Measurements from ENCODE around the gene PODXL2.

PODXL2 gene

GRCh38 chr3:127685708-127686511 lies 56.9 kb downstream of the PODXL2 start:
- TF ChIP-seq POLR2A (IDR thresholded peaks at IDR 0.05; ENCODE audit: low read depth, low read length): no peak
- no peak for DNase-seq (ENCODE audit: insufficient read length, low spot score)
- FAIRE-seq: no peak

DNA sequence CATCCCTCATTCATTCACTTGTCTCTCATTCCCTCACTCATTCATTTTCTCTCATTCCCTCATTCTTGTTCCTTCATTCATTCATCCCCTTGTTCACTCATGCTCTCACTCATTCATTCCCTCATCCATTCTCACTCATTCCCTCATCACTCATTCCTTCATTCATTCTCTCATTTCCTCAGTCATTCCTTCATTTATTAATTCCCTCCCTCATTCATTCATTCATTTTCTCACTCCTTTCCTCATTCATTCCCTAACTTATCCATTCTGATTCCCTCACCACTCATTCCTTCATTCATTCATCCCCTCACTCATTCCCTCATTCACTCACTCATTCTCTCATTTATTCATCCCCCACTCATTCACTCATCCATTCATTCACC lies 57.5 kb downstream of the PODXL2 start:
- DNase-seq (ENCODE audit: insufficient read length, low spot score) (no peak), FAIRE-seq (no peak)
- TF ChIP-seq POLR2A (IDR thresholded peaks at IDR 0.05; ENCODE audit: low read depth, low read length): no peak

DNA sequence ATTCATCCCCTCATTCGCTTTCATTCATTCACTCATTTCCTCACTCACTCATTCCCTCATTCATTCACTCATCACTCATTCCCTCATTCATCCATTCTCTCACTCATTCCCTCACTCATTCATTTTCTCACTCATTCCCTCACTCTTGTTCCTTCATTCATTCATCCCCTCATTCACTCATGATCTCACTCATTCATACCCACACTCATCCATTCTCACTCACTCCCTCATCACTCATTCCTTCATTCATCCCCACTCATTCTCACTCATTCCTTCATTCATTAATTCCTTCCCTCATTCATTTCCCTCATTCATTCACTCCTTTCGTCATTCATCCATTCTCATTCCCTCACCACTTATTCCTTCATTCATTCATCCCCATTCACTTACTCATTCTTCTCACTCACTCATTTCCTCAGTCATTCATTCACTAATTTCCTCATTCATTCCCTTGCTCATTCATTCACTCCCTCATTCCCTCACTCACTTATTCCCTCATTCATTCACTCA lies 58.3 kb downstream of the PODXL2 start:
- FAIRE-seq (no peak), DNase-seq (ENCODE audit: insufficient read length, low spot score) (no peak)
- TF ChIP-seq POLR2A (IDR thresholded peaks at IDR 0.05; ENCODE audit: low read depth, low read length): no peak

- TF ChIP-seq POLR2A (IDR thresholded peaks at IDR 0.05; ENCODE audit: low read depth, low read length): no peak
- no peak for FAIRE-seq
- no peak for DNase-seq (ENCODE audit: insufficient read length, low spot score)
Measured at GRCh38 chr3:127688022-127688415, 59.0 kb downstream of the PODXL2 start.

DNA sequence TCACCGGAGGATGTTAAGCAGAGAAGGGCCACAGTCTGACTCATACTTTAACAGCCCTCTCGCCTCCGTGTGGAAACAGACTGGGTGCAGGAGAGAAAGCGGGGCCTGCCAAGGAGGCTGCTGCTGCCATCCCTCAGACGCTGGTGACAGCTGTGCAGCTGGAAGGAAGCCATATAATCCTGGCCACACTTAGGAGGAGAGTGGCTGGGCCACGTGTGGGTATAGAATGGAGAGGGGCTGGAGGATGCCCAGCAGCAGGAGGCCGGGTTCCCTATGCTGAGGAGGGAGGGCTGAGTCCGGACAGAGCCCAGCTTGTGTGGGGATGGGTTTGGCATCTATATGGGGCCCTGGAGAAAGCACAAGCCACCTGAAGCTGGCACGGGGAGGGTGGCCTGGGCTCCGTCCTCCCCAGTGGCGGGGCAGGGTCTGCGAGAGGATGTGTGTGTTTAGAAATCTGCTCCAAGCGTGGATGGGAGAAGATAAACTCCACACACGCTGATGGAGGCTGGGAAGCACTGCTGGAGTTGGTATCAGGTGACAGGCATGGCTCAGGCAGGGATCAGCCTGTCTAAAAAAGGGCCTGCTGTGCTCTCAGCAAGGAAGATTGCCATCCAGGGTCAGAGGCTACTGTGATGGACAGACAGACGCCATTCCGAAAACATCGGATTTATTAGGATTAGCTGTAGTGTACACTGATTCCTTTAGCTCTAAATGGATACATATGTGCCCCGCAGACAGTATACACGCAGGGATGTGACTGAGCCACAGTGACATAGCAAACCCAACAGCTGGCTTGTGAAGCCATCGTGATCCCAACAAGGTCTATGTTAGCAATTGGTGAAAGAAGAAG lies 59.7 kb downstream of the PODXL2 start:
- TF ChIP-seq POLR2A (IDR thresholded peaks at IDR 0.05; ENCODE audit: low read depth, low read length): no peak
- DNase-seq (ENCODE audit: insufficient read length, low spot score): no peak
- FAIRE-seq: no peak

GRCh38 chr3:127689266-127689860 lies 60.4 kb downstream of the PODXL2 start:
- no peak for DNase-seq (ENCODE audit: insufficient read length, low spot score)
- TF ChIP-seq POLR2A (IDR thresholded peaks at IDR 0.05; ENCODE audit: low read depth, low read length): no peak
- FAIRE-seq: no peak

DNA sequence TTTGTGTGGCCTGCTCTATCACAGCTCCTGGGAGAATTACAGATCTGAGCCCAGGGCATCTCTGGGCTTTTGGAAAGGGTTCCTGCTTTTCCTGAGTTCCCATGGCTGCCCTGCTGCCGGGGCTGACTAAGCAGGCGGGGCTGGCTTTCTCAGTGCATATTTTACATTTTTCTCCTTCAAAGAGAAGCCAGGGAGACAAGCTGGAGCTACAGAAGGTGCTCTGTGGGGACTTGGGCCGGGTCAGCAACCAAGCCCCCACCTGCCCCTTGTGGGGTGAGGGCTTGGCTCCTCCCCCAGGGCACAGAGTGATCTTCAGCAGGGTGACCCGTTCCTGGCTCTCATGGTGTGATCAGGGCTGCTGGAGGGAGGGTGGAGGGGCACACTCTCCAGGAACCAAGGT lies 61.1 kb downstream of the PODXL2 start:
- FAIRE-seq: no peak
- no peak for TF ChIP-seq POLR2A (IDR thresholded peaks at IDR 0.05; ENCODE audit: low read depth, low read length)
- DNase-seq (ENCODE audit: insufficient read length, low spot score): no peak

GRCh38 chr3:127690823-127691452 lies 62.0 kb downstream of the PODXL2 start:
- no peak for TF ChIP-seq POLR2A (IDR thresholded peaks at IDR 0.05; ENCODE audit: low read depth, low read length)
- FAIRE-seq (no peak), DNase-seq (ENCODE audit: insufficient read length, low spot score) (no peak)

DNA sequence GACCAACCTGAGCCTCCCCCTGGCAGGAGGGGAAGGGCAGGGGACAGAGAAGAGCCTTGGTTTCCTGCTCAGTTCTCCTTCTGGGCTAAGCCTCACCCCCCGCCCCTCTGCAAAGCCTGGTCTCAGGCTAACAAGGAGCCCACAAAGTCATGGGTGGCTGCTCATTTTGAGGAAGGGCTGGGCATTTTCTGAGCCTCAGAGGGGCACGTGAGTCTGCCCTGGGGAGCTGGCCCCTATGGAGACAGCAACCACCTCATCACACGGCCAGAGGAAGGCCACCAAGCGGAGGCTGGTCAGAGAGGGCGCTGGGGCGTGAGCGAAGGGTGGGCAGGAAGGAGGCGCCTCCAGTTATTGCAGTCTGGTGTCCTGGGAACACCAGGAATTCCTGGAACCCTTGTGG lies 62.5 kb downstream of the PODXL2 start:
- no peak for FAIRE-seq
- no peak for DNase-seq (ENCODE audit: insufficient read length, low spot score)
- TF ChIP-seq POLR2A (IDR thresholded peaks at IDR 0.05; ENCODE audit: low read depth, low read length): no peak

DNA sequence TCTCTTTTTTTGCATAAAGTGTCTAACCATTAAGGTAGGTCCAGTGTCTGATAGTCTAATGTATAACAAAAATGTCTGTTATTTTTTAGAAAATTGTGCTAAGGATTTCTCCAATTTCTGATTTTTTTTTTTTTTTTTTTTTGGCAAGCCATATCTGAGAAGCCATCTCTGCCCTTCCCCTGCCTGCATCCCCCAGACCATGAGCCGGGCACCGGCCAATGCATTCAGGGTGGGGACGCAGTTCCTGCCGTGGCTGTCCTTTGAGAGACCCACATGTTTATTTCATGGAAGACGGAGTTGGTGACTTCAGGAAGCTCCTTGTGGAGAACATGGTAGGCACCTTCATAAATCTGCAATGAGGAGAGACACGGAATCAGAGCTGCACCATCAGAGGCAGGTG lies 63.0 kb downstream of the PODXL2 start:
- TF ChIP-seq POLR2A (IDR thresholded peaks at IDR 0.05; ENCODE audit: low read depth, low read length): no peak
- FAIRE-seq (no peak), DNase-seq (ENCODE audit: insufficient read length, low spot score) (no peak)

DNA sequence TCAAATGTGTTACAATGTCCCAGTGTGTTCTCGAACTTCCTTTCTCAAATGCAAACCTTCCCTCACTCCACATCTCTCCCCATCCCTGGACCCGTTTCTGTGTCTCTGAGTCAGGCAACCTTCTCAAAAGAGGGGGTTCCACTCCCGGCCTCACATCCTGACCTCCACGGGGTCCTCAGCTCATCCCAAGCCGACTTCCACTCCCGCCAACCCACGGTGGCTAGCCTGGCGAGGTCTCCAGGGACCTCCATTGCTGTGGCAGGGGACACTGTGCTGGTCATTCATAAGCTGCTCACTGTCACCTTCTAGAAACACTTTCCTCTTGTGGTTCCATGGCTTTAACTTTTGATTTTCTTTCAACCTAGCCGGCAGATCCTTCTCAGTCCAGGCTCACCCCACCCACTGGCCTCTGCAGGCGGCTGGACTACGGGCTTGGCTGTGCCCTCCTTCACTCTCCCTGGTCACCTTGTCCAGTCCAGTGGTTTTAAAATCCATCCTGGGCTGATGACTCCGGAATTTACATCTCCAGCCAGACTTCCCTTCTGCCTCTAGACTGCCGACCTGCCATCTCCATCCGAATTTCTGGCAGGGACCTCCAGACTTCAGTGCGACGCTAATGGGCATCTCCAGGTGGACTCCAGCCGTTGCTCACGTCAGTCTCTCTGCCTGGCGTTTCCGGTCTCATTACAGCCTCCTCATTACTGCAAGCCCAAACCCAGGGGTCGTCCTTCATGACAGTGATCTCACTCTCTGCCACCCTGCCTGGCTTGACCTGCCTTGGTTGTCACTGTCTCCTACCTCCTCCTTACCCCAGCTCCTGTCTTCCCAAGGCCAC lies 63.7 kb downstream of the PODXL2 start:
- DNase-seq (ENCODE audit: insufficient read length, low spot score) (no peak), FAIRE-seq (no peak)

GRCh38 chr3:127693336-127693843 lies 64.4 kb downstream of the PODXL2 start:
- DNase-seq (ENCODE audit: insufficient read length, low spot score): no peak
- TF ChIP-seq POLR2A (IDR thresholded peaks at IDR 0.05; ENCODE audit: low read depth, low read length): no peak
- FAIRE-seq: no peak

More for the DNA sequence above, 63.7 kb downstream of the PODXL2 start:
- TF ChIP-seq POLR2A (IDR thresholded peaks at IDR 0.05; ENCODE audit: low read depth, low read length): no peak
